Dendritic cell treated with granulocyte-macrophage colony-stimulating factor and Interleukin-4, amounts not matched to agents 40 ng/mL and 50 ng/mL, for 4 days (primary cell): ENCODE data around the gene IL31.

Experiments used
- H3K27ac Mint-ChIP-seq: one replicate; pipeline ENCODE4 v1.8.0; 2022; ENCODE audit warnings: mild to moderate bottlenecking, mixed read lengths
- H3K27me3 Mint-ChIP-seq: one replicate; pipeline ENCODE4 v1.8.0; 2022; ENCODE audit warnings: mild to moderate bottlenecking, mixed read lengths
- H3K36me3 Mint-ChIP-seq: one replicate; pipeline ENCODE4 v1.8.0; 2022; ENCODE audit warnings: low read depth, mixed read lengths
- H3K4me1 Mint-ChIP-seq: one replicate; pipeline ENCODE4 v1.8.0; 2022; ENCODE audit warnings: low read depth, mixed read lengths
- H3K4me3 Mint-ChIP-seq: one replicate; pipeline ENCODE4 v1.8.0; 2022; ENCODE audit warnings: mild to moderate bottlenecking, moderate library complexity, mixed read lengths
- H3K9me3 Mint-ChIP-seq: one replicate; pipeline ENCODE4 v1.8.0; 2022; ENCODE audit warnings: mixed read lengths
- intact Hi-C: fragments of 100-400 bp; cut with micrococcal nuclease; formaldehyde crosslinking; loops from one replicate; pipeline ENCODE4 v1.15.0; 2022

IL31 gene

GRCh38 chr12:122155705-122156104 lies 18.3 kb downstream of the IL31 start:
- intact Hi-C loops: no loop called here
- no peak overlapping the region for H3K4me3 Mint-ChIP-seq
- no peaks in the 10 kb centered on the region for H3K27me3 Mint-ChIP-seq
- no peak overlapping the region for H3K27ac Mint-ChIP-seq
- no peaks in the 10 kb centered on the region for H3K4me1 Mint-ChIP-seq
- no peaks in the 10 kb centered on the region for H3K36me3 Mint-ChIP-seq
- no peaks in the 10 kb centered on the region for H3K9me3 Mint-ChIP-seq

- H3K4me1 Mint-ChIP-seq: peaks cover 4% of the 10 kb centered on the region
- no peaks in the 10 kb centered on the region for H3K9me3 Mint-ChIP-seq
- intact Hi-C loops: no loop called here
- H3K27me3 Mint-ChIP-seq: peaks cover 2% of the 10 kb centered on the region
- H3K27ac Mint-ChIP-seq: no peak overlapping the region
- H3K36me3 Mint-ChIP-seq: no peaks in the 10 kb centered on the region
- H3K4me3 Mint-ChIP-seq: no peak overlapping the region
These were observed 21.3 kb downstream of the IL31 start for GRCh38 chr12:122152754-122153153.

- Mint-ChIP-seq H3K4me1 (peaks cover 4% of the 10 kb centered on the region), H3K9me3 (no peaks in the 10 kb centered on the region), H3K27ac (no peak overlapping the region), H3K4me3 (no peak overlapping the region), H3K27me3 (peaks cover 2% of the 10 kb centered on the region), H3K36me3 (peaks cover 20% of the 10 kb centered on the region)
- intact Hi-C loops: no loop called here
These were observed 23.8 kb downstream of the IL31 start for GRCh38 chr12:122150127-122150681.

GRCh38 chr12:122148657-122149056 lies 25.4 kb downstream of the IL31 start:
- intact Hi-C loops: no loop called here
- peaks cover 2% of the 10 kb centered on the region for H3K27me3 Mint-ChIP-seq
- H3K36me3 Mint-ChIP-seq: peaks cover 35% of the 10 kb centered on the region
- H3K9me3 Mint-ChIP-seq: no peaks in the 10 kb centered on the region
- no peak overlapping the region for H3K4me3 Mint-ChIP-seq
- peaks cover 4% of the 10 kb centered on the region for H3K4me1 Mint-ChIP-seq
- no peak overlapping the region for H3K27ac Mint-ChIP-seq

GRCh38 chr12:122147514-122148290 lies 26.3 kb downstream of the IL31 start:
- Mint-ChIP-seq H3K36me3 (peaks cover 45% of the 10 kb centered on the region), H3K4me3 (no peak overlapping the region), H3K27ac (no peak overlapping the region), H3K4me1 (peaks cover 4% of the 10 kb centered on the region), H3K27me3 (peaks cover 2% of the 10 kb centered on the region), H3K9me3 (no peaks in the 10 kb centered on the region)
- intact Hi-C loops: no loop called here

- Mint-ChIP-seq H3K9me3 (no peaks in the 10 kb centered on the region), H3K4me1 (peaks cover 7% of the 10 kb centered on the region), H3K36me3 (peaks cover 64% of the 10 kb centered on the region), H3K27me3 (peaks cover 2% of the 10 kb centered on the region), H3K27ac (no peak overlapping the region), H3K4me3 (no peak overlapping the region)
- intact Hi-C loops: no loop called here
These were observed 28.3 kb downstream of the IL31 start for GRCh38 chr12:122145505-122146330.

GRCh38 chr12:122144885-122145284 lies 29.1 kb downstream of the IL31 start:
- Mint-ChIP-seq H3K4me3 (no peak overlapping the region), H3K27me3 (peaks cover 2% of the 10 kb centered on the region), H3K9me3 (no peaks in the 10 kb centered on the region), H3K27ac (no peak overlapping the region), H3K36me3 (peaks cover 73% of the 10 kb centered on the region), H3K4me1 (peaks cover 9% of the 10 kb centered on the region)
- intact Hi-C loops: no loop called here

GRCh38 chr12:122142857-122143256 lies 31.2 kb downstream of the IL31 start:
- intact Hi-C loops: no loop called here
- Mint-ChIP-seq H3K36me3 (peaks cover 93% of the 10 kb centered on the region), H3K27ac (no peak overlapping the region), H3K9me3 (no peaks in the 10 kb centered on the region), H3K27me3 (no peaks in the 10 kb centered on the region), H3K4me3 (no peak overlapping the region), H3K4me1 (peaks cover 5% of the 10 kb centered on the region)

- Mint-ChIP-seq H3K36me3 (peaks cover 99% of the 10 kb centered on the region), H3K27me3 (no peaks in the 10 kb centered on the region)
- intact Hi-C loops: no loop called here
These were observed 31.9 kb downstream of the IL31 start for GRCh38 chr12:122141911-122142725.

GRCh38 chr12:122140467-122141257 lies 33.4 kb downstream of the IL31 start:
- H3K27me3 Mint-ChIP-seq: no peaks in the 10 kb centered on the region
- peaks cover 99% of the 10 kb centered on the region for H3K36me3 Mint-ChIP-seq
- no peak overlapping the region for H3K4me3 Mint-ChIP-seq
- peaks cover 5% of the 10 kb centered on the region for H3K4me1 Mint-ChIP-seq
- H3K9me3 Mint-ChIP-seq: no peaks in the 10 kb centered on the region
- H3K27ac Mint-ChIP-seq: no peak overlapping the region
- intact Hi-C loops: no loop called here

More at GRCh38 chr12:122141911-122142725, 31.9 kb downstream of the IL31 start:
- Mint-ChIP-seq H3K4me3 (no peak overlapping the region), H3K4me1 (peaks cover 5% of the 10 kb centered on the region), H3K27ac (no peak overlapping the region), H3K9me3 (no peaks in the 10 kb centered on the region)

GRCh38 chr12:122139941-122140340 lies 34.1 kb downstream of the IL31 start:
- H3K27ac Mint-ChIP-seq: no peak overlapping the region
- no peaks in the 10 kb centered on the region for H3K9me3 Mint-ChIP-seq
- no peak overlapping the region for H3K4me3 Mint-ChIP-seq
- intact Hi-C loops: no loop called here
- peaks cover 100% of the 10 kb centered on the region for H3K36me3 Mint-ChIP-seq
- no peaks in the 10 kb centered on the region for H3K27me3 Mint-ChIP-seq
- peaks cover 5% of the 10 kb centered on the region for H3K4me1 Mint-ChIP-seq

GRCh38 chr12:122139266-122139665 lies 34.8 kb downstream of the IL31 start:
- intact Hi-C loops: no loop called here
- no peaks in the 10 kb centered on the region for H3K27me3 Mint-ChIP-seq

GRCh38 chr12:122138616-122139015 lies 35.4 kb downstream of the IL31 start:
- intact Hi-C loops: no loop called here
- Mint-ChIP-seq H3K27me3 (no peaks in the 10 kb centered on the region), H3K27ac (no peak overlapping the region), H3K4me3 (no peak overlapping the region), H3K36me3 (peaks cover 100% of the 10 kb centered on the region), H3K4me1 (peaks cover 5% of the 10 kb centered on the region), H3K9me3 (no peaks in the 10 kb centered on the region)

More at GRCh38 chr12:122139266-122139665, 34.8 kb downstream of the IL31 start:
- no peaks in the 10 kb centered on the region for H3K9me3 Mint-ChIP-seq
- H3K4me1 Mint-ChIP-seq: peaks cover 5% of the 10 kb centered on the region
- no peak overlapping the region for H3K27ac Mint-ChIP-seq
- H3K4me3 Mint-ChIP-seq: no peak overlapping the region
- peaks cover 100% of the 10 kb centered on the region for H3K36me3 Mint-ChIP-seq
